Measurements from ENCODE around the gene PSMD1. TPM values are rescaled to one million over a fixed set of nuclear protein-coding genes. Genes with fewer than 3 reads are reported as not detected.

PSMD1 gene
- polyA plus RNA-seq, 6 donors from 2014 or later: 36.4 to 44.5 (median 42.2) TPM

GRCh38 chr2:231219289-231219688 is 162.6 kb downstream of the PSMD1 start:
- Mint-ChIP-seq H3K36me3 (no peaks in the 10 kb centered on the region), H3K27ac (no peak overlapping the region), H3K4me3 (no peak overlapping the region), H3K9me3 (no peaks in the 10 kb centered on the region), H3K27me3 (no peaks in the 10 kb centered on the region), H3K4me1 (no peaks in the 10 kb centered on the region)
- DNase-seq: no peak
- no peak for ATAC-seq (ENCODE audit: low read depth in 2 of 2)

- no peaks in the 10 kb centered on the region for H3K27me3 Mint-ChIP-seq
- ATAC-seq (ENCODE audit: low read depth in 2 of 2) (no peak), DNase-seq (no peak)
- H3K36me3 Mint-ChIP-seq: no peaks in the 10 kb centered on the region
- H3K9me3 Mint-ChIP-seq: no peaks in the 10 kb centered on the region
- H3K4me3 Mint-ChIP-seq: no peak overlapping the region
- no peaks in the 10 kb centered on the region for H3K4me1 Mint-ChIP-seq
- no peak overlapping the region for H3K27ac Mint-ChIP-seq
Measured at GRCh38 chr2:231221761-231222160, 165.1 kb downstream of the PSMD1 start.

Other genes with a start within 250 kb of the PSMD1 start
- gene ITM2C, start 191.9 kb upstream of the PSMD1 start, polyA plus RNA-seq (ENCODE audit: low read depth in 6 of 6): 100 to 1,000 TPM in 3 of 6 donors, 10 to 100 TPM in 3; 48.3 to 120 (median 100) TPM
- under 1 TPM in 3 of 6 donors, not detected in 3; 0.12 to 0.56 (median 0.21) TPM for gene GPR55, start 131.6 kb upstream of the PSMD1 start, polyA plus RNA-seq (ENCODE audit: low read depth in 6 of 6)
- not detected for gene SPATA3, start 60.7 kb upstream of the PSMD1 start, polyA plus RNA-seq (ENCODE audit: low read depth in 6 of 6)
- gene C2orf72, start 19.3 kb upstream of the PSMD1 start, polyA plus RNA-seq (ENCODE audit: low read depth in 6 of 6): not detected
- not detected for gene HTR2B, start 68.2 kb downstream of the PSMD1 start, polyA plus RNA-seq (ENCODE audit: low read depth in 6 of 6)
- under 1 TPM in 5 of 6 donors, not detected in 1; 0.29 to 0.71 (median 0.64) TPM for gene ARMC9, start 141.8 kb downstream of the PSMD1 start, polyA plus RNA-seq (ENCODE audit: low read depth in 6 of 6)